Activated CD4-positive, alpha-beta T cell treated with anti-CD3 and anti-CD28 coated beads for 4 hours (primary cell): ENCODE data around the gene RSU1.

Source experiments
- DNase-seq, 2 donors: peaks; one replicate each; pipeline ENCODE4 v3.0.0-alpha.2; 2020

The RSU1 gene

GRCh38 chr10:16820421-16820820 is 3.2 kb upstream of the RSU1 start:
- DNase-seq: no peak

GRCh38 chr10:16820018-16820417 is 2.8 kb upstream of the RSU1 start:
- no peak for DNase-seq

- no peak for DNase-seq
Measured at GRCh38 chr10:16819436-16819835, 2.2 kb upstream of the RSU1 start.

GRCh38 chr10:16819026-16819425 is 1.8 kb upstream of the RSU1 start:
- no peak for DNase-seq

- DNase-seq: no peak
Measured at GRCh38 chr10:16816830-16817124, 447 bp downstream of the RSU1 start.

- DNase-seq: no peak
Measured at GRCh38 chr10:16816171-16816570, 1.1 kb downstream of the RSU1 start.

GRCh38 chr10:16814012-16814411 is 3.2 kb downstream of the RSU1 start:
- DNase-seq: no peak

GRCh38 chr10:16812676-16813075 is 4.5 kb downstream of the RSU1 start:
- DNase-seq: no peak

- DNase-seq: no peak
Measured at GRCh38 chr10:16811765-16812164, 5.5 kb downstream of the RSU1 start.

- DNase-seq: no peak
Measured at GRCh38 chr10:16811292-16811691, 5.9 kb downstream of the RSU1 start.

GRCh38 chr10:16809074-16809718 is 8.0 kb downstream of the RSU1 start:
- peak; percentile 48 to 57 for DNase-seq

GRCh38 chr10:16804123-16804522 is 13.1 kb downstream of the RSU1 start:
- DNase-seq: no peak

GRCh38 chr10:16803464-16803863 is 13.8 kb downstream of the RSU1 start:
- DNase-seq: no peak

GRCh38 chr10:16799621-16800020 is 17.6 kb downstream of the RSU1 start:
- DNase-seq: no peak

- DNase-seq: no peak
Measured at GRCh38 chr10:16798571-16798970, 18.7 kb downstream of the RSU1 start.

- DNase-seq: no peak
Measured at GRCh38 chr10:16795410-16796073, 21.7 kb downstream of the RSU1 start.

- no peak for DNase-seq
Measured at GRCh38 chr10:16794005-16794404, 23.2 kb downstream of the RSU1 start.

GRCh38 chr10:16792675-16793074 is 24.5 kb downstream of the RSU1 start:
- no peak for DNase-seq

GRCh38 chr10:16789765-16790164 is 27.5 kb downstream of the RSU1 start:
- DNase-seq: no peak

- DNase-seq: no peak
Measured at GRCh38 chr10:16789261-16789660, 28.0 kb downstream of the RSU1 start.

- no peak for DNase-seq
Measured at GRCh38 chr10:16788778-16789177, 28.4 kb downstream of the RSU1 start.

- peak in 1 of 2 donors; percentile 25 for DNase-seq
Measured at GRCh38 chr10:16788125-16788524, 29.1 kb downstream of the RSU1 start.

- peak; percentile 61 to 76 for DNase-seq
Measured at GRCh38 chr10:16787361-16787791, 29.8 kb downstream of the RSU1 start.

- DNase-seq: no peak
Measured at GRCh38 chr10:16780338-16780880, 36.8 kb downstream of the RSU1 start.
